ENCODE results near the gene GNB2.

The GNB2 gene

DNA sequence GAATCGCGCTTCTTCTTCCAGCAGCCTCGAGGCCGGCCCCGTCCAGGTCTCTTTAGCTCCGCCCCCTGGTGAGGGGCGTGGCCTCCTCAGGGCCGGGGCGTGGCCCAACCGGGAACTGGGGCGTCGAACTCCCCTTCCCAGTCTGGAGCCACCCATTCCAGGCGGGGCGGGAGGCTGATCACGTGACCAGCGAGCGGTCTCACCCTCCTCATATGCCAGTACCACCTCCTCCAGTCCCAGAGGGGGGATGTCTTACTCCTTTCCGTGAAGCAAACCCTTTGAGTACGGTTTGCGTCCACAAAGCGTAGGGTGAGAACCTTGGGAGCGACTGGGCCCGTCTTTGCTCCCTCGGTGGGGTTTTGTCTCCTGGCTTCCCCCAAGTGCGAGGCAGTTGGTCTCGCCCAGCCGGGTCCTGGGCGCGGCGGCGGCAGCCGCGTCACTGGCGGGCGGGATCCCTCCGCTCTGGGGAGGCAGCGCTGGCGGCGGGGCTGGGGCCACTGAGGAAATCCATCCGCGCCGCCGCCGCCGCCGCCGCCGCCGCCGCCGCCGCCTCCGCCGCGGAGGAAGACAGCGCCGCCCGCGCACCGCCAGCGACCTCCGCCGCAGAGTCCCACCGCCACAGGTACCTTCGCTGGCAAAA, at the start of gene GNB2:
GNB2 (plus strand) TSS at position 439 of the 640 bp plus-strand sequence. CDS start 2,526 bp downstream, outside the sequence.
- TF ChIP-seq, protein P1, sequence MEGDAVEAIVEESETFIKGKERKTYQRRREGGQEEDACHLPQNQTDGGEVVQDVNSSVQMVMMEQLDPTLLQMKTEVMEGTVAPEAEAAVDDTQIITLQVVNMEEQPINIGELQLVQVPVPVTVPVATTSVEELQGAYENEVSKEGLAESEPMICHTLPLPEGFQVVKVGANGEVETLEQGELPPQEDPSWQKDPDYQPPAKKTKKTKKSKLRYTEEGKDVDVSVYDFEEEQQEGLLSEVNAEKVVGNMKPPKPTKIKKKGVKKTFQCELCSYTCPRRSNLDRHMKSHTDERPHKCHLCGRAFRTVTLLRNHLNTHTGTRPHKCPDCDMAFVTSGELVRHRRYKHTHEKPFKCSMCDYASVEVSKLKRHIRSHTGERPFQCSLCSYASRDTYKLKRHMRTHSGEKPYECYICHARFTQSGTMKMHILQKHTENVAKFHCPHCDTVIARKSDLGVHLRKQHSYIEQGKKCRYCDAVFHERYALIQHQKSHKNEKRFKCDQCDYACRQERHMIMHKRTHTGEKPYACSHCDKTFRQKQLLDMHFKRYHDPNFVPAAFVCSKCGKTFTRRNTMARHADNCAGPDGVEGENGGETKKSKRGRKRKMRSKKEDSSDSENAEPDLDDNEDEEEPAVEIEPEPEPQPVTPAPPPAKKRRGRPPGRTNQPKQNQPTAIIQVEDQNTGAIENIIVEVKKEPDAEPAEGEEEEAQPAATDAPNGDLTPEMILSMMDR (IDR thresholded peaks at IDR 0.05; ENCODE audit: low read depth, low read length, missing control alignments), result no peak
- H3K4me3 ChIP-seq (ENCODE audit: low read depth, low read length), result peak within 1 kb of the TSS; percentile 96
- DNase-seq (ENCODE audit: low read depth), result peak; percentile 97
- in situ Hi-C loops (cut with HindIII; ENCODE audit: low sequenced_read_pairs), result loop anchor here (5.0 kb wide), 1 partner anchor 56 kb away; no protein-coding TSS in a partner anchor

DNA sequence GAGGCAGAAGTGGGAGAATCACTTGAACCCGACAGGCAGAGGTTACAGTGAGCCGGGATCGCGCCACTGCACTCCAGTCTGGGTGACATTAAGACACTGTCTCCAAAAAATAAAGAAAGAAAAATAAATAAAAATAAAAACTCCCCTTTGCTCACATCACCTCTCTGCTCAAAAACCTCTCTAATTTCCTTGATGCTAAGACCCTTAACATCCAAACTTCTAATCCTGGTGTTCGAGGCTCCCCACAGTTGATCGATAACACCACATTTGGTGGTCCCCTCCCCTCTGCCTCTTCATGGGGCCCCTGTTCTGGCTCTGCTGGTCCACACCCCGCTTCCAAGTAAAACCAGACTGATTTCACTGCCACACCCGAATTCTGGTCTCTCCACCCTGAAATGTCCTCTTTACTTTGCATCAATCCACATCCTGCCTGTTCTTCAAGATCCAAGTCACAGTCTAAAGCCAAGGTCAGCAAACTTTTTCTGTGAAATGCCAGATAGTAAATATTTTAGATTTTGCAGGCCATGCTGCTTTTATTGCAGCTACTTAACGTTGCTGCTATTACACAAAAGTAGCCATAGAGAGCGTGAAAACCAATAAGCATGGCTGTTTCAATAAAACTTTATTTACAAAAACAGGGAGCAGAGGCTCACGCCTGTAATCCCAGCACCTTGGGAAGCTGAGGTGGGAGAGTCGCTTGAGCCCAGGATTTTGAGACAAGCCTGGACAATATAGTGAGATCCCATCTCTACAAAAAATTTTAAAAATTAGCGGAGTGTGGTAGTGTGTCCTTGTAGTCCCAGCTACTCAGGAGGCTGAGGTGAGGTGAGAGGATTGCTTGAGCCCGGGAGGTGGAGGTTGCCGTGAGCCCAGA, 49.4 kb upstream of the GNB2 start:
- TF ChIP-seq, protein P1 (IDR thresholded peaks at IDR 0.05; ENCODE audit: low read depth, low read length, missing control alignments), result no peak
- in situ Hi-C loops (cut with HindIII; ENCODE audit: low sequenced_read_pairs), result no loop called here
- no peak overlapping the region for H3K4me3 ChIP-seq (ENCODE audit: low read depth, low read length)
- no peak for DNase-seq (ENCODE audit: low read depth)

DNA sequence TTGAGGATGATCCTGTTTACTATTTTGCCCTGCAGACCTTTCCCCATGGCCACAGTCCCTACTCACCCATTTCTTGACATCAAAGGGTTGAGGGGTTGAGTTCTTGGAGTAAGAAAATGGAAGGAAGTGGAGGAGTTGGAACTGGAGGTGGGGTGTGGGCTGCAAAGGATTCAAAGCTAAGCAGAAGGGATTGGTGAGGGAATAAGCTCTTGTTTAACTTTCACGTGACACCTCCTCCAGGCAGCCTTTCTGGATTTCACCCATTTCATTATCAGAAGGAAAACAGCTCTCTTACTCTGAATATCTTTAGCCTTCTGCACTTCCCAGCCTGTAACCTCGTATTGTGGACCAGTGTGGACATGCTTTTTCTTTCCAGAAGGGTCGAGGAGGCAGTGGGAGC, 47.5 kb upstream of the GNB2 start:
- TF ChIP-seq, protein P1 (IDR thresholded peaks at IDR 0.05; ENCODE audit: low read depth, low read length, missing control alignments), result no peak
- no peak for DNase-seq (ENCODE audit: low read depth)
- in situ Hi-C loops (cut with HindIII; ENCODE audit: low sequenced_read_pairs), result no loop called here
- peak overlapping the region; percentile 27 for H3K4me3 ChIP-seq (ENCODE audit: low read depth, low read length)

DNA sequence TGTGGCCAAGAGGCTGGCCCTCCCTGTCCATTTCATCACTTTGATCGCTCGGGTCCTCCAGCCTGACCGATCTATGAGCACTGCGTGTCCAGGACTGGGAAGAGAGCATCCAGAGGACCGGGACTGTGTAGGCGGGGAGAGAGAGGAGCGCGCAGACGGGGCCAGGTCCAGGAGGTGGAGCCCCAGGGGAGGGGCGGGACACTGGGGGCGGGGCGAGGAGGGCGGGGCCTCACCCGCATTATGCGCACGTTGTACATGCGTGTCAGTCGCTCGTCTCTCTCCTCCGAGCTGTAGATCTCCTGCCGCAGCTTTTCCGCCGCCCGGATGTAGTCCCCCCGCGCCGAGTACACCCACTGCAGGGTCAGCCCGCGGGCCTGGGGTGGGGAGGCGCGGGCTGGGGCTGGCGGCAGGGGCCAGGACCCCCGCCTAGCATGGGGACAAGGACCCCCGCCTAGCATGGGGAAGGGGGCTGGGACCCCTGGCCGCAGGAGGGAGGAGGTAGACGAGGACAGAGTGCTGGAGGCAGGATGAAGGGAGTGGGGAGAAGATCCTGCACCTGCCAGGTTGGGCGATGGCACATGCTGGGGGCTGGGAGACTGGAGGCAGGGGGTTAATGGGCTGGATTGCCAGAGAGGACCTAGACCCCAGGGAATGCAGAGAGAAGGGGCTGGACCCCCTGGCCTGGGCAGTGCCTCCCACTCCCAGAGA, 46.9 kb upstream of the GNB2 start:
- H3K4me3 ChIP-seq (ENCODE audit: low read depth, low read length), result peak overlapping the region; percentile 27
- TF ChIP-seq, protein P1 (IDR thresholded peaks at IDR 0.05; ENCODE audit: low read depth, low read length, missing control alignments), result no peak
- in situ Hi-C loops (cut with HindIII; ENCODE audit: low sequenced_read_pairs), result no loop called here
- DNase-seq (ENCODE audit: low read depth), result peak; percentile 22

DNA sequence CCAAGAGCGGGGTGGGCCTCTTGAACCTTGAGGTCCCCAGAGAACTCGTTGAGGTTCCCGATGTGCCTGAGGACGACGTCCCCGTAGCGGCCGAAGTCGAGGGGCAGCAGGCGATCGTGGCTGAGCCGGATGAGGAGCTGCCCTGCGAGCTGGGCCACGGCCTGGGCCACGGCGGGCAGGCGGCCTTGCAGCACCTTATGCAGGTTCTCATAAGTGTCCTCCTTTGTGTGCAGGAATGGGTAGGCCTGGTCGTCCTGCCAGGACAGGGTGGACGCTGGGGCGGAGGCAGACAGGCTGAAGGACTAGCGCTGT, 46.3 kb upstream of the GNB2 start:
- in situ Hi-C loops (cut with HindIII; ENCODE audit: low sequenced_read_pairs), result no loop called here
- no peak overlapping the region for H3K4me3 ChIP-seq (ENCODE audit: low read depth, low read length)
- DNase-seq (ENCODE audit: low read depth), result no peak
- TF ChIP-seq, protein P1 (IDR thresholded peaks at IDR 0.05; ENCODE audit: low read depth, low read length, missing control alignments), result no peak

DNA sequence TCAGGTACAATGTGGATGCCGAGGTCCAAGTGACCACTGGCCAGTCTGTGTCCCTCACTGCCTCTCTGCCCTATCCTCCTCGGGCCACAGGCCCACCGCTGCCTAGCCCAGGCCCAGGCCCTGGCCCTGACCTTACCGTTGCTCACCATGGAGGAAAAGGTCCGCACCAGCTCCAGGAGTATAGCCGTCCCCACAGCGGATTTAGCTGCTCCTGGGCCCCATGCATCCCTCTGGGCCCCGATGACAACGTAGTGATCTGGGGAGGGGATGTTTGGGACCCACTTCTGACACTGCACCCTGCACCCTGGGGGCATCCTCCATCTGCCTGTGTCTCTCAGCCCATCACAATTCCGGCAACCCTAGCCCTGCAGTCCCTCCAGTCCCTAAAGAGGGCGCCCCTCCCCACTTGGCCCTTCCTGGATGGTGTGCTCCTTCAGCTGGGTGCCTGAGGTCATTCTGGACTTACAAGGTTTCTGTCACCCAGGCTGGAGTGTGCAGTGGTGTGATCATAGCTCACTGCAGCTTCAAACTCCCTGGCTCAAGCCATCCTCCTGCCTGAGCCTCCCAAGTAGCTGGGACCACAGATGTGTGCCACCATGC, 44.3 kb upstream of the GNB2 start:
- no peak overlapping the region for H3K4me3 ChIP-seq (ENCODE audit: low read depth, low read length)
- in situ Hi-C loops (cut with HindIII; ENCODE audit: low sequenced_read_pairs), result no loop called here
- TF ChIP-seq, protein P1 (IDR thresholded peaks at IDR 0.05; ENCODE audit: low read depth, low read length, missing control alignments), result peak; percentile 44
- no peak for DNase-seq (ENCODE audit: low read depth)

Data from astrocyte of the cerebellum (primary cell).